Endodermal cell (in vitro differentiated cells): Measurements from ENCODE around the gene COL5A3. TPM values are rescaled to one million over a fixed set of nuclear protein-coding genes. Genes with fewer than 3 reads are reported as not detected.

ENCODE experiments used
- DNase-seq: peaks from one replicate; pipeline ENCODE4 v3.0.0-alpha.2; 2017
- H3K27ac ChIP-seq: 2 replicates; pipeline ENCODE4 v1.5.1; 2013; ENCODE audit warnings: mild to moderate bottlenecking, low read depth, low read length, moderate library complexity
- H3K27me3 ChIP-seq: 2 replicates; pipeline ENCODE4 v1.6.1; 2013; ENCODE audit warnings: mild to moderate bottlenecking, low read length, moderate library complexity; ENCODE audit not compliant: insufficient read depth, control insufficient read depth, poor library complexity, severe bottlenecking
- H3K36me3 ChIP-seq: 2 replicates; pipeline ENCODE4 v1.7.0; 2013; ENCODE audit warnings: mild to moderate bottlenecking, low read length, moderate library complexity; ENCODE audit not compliant: control insufficient read depth, insufficient read depth
- H3K4me1 ChIP-seq: one replicate; pipeline ENCODE4 v1.7.0; 2013; ENCODE audit warnings: low read length; ENCODE audit not compliant: control insufficient read depth, insufficient read depth
- H3K4me3 ChIP-seq: 2 replicates; pipeline ENCODE4 v1.5.1; 2013; ENCODE audit warnings: mild to moderate bottlenecking, low read length, moderate library complexity
- H3K9ac ChIP-seq: 2 replicates; pipeline ENCODE4 v1.6.1; 2013; ENCODE audit warnings: mild to moderate bottlenecking, low read length, moderate library complexity; ENCODE audit not compliant: poor library complexity, severe bottlenecking; ENCODE audit errors: extremely low read depth
- H3K9me3 ChIP-seq: 2 replicates; pipeline ENCODE4 v1.6.1; 2013; ENCODE audit warnings: mild to moderate bottlenecking, low read length, moderate library complexity; ENCODE audit not compliant: control insufficient read depth
- H3K27ac Mint-ChIP-seq: 2 replicates; pipeline ENCODE4 v1.8.0; 2020; ENCODE audit warnings: mixed read lengths
- H3K27me3 Mint-ChIP-seq: 2 replicates; pipeline ENCODE4 v1.8.0; 2021; ENCODE audit warnings: mild to moderate bottlenecking, mixed read lengths; ENCODE audit not compliant: insufficient read depth
- H3K36me3 Mint-ChIP-seq: 2 replicates; pipeline ENCODE4 v1.8.0; 2020; ENCODE audit warnings: low read depth, mixed read lengths
- H3K4me1 Mint-ChIP-seq: 2 replicates; pipeline ENCODE4 v1.8.0; 2020; ENCODE audit warnings: mixed read lengths
- H3K4me3 Mint-ChIP-seq: 2 replicates; pipeline ENCODE4 v1.8.0; 2020; ENCODE audit warnings: mild to moderate bottlenecking, moderate library complexity, mixed read lengths
- H3K9me3 Mint-ChIP-seq: 2 replicates; pipeline ENCODE4 v1.8.0; 2020; ENCODE audit warnings: mild to moderate bottlenecking, mixed read lengths
- CTCF ChIP-seq: fragments of 200-600 bp; sonication (generic); conservative IDR thresholded peaks from 2 replicates; pipeline ENCODE4 v1.5.0; 2021; ENCODE audit warnings: antibody characterized with exemption, mild to moderate bottlenecking
- WGBS, 2 experiments: methylation state at CpG; one replicate each; pipeline versions ENCODE4 v1.1.5 to v1.1.7; 2013; ENCODE audit warnings: missing lambda C conversion rate in 2 of 2, mixed read lengths in 1 of 2; ENCODE audit not compliant: insufficient coverage in 1 of 2, insufficient read length in 1 of 2; 5-methylcytosine and 5-hydroxymethylcytosine counted together
- total RNA-seq, 2 donors: library from RNA; stranded (reverse); fragmentation: NEBNext Ultra II Directional in 1 of 2; extraction: Animal tissue kit (Norgen Biotek cat#: 25700) in 1 of 2; gene quantifications; 2 replicates in 1 of 2; 3 replicates in 1 of 2; pipeline ENCODE4 v1.2.1, GENCODE V29; 2021

COL5A3 gene
- total RNA-seq, 2 donors from 2014 or later: 0.04 TPM; not detected in 1

GRCh38 chr19:10001899-10002298 is 8.4 kb downstream of the COL5A3 start:
- H3K9me3 Mint-ChIP-seq: no peaks in the 10 kb centered on the region
- Histone ChIP-seq H3K27ac (no peak overlapping the region), H3K36me3 (no peaks in the 10 kb centered on the region), H3K4me3 (no peak overlapping the region), H3K9me3 (no peaks in the 10 kb centered on the region), H3K27me3 (peaks cover 2% of the 10 kb centered on the region), H3K4me1 (no peaks in the 10 kb centered on the region), H3K9ac (no peak overlapping the region)
- DNase-seq: peak; percentile 85
- peaks cover 27% of the 10 kb centered on the region for H3K27me3 Mint-ChIP-seq
- H3K4me1 Mint-ChIP-seq: no peaks in the 10 kb centered on the region
- TF ChIP-seq CTCF: peak; percentile 74
- 60 to 85% methylated on average over 2 to 6 of the region's 6 CpGs for WGBS, 2 experiments
- H3K36me3 Mint-ChIP-seq: no peaks in the 10 kb centered on the region
- H3K4me3 Mint-ChIP-seq: no peak overlapping the region
- no peak overlapping the region for H3K27ac Mint-ChIP-seq

- no peak overlapping the region for H3K27ac Mint-ChIP-seq
- no peaks in the 10 kb centered on the region for H3K9me3 Mint-ChIP-seq
- 14 to 17% methylated on average over 9 to 16 of the region's 16 CpGs for WGBS, 2 experiments
- Histone ChIP-seq H3K4me1 (no peaks in the 10 kb centered on the region), H3K27ac (no peak overlapping the region), H3K36me3 (no peaks in the 10 kb centered on the region), H3K9me3 (no peaks in the 10 kb centered on the region), H3K9ac (no peak overlapping the region), H3K4me3 (no peak overlapping the region), H3K27me3 (peaks cover 4% of the 10 kb centered on the region)
- peak; percentile 93 for DNase-seq
- no peaks in the 10 kb centered on the region for H3K4me1 Mint-ChIP-seq
- H3K4me3 Mint-ChIP-seq: no peak overlapping the region
- peaks cover 28% of the 10 kb centered on the region for H3K27me3 Mint-ChIP-seq
- peak; percentile 85 for TF ChIP-seq CTCF
- no peaks in the 10 kb centered on the region for H3K36me3 Mint-ChIP-seq
Observed at GRCh38 chr19:10000171-10000826, 10.0 kb downstream of the COL5A3 start.

GRCh38 chr19:9996541-9996940 is 13.8 kb downstream of the COL5A3 start:
- Mint-ChIP-seq H3K27ac (no peak overlapping the region), H3K4me1 (peaks cover 2% of the 10 kb centered on the region), H3K36me3 (no peaks in the 10 kb centered on the region), H3K4me3 (no peak overlapping the region), H3K9me3 (no peaks in the 10 kb centered on the region), H3K27me3 (peaks cover 23% of the 10 kb centered on the region)
- DNase-seq: no peak
- peaks cover 4% of the 10 kb centered on the region for H3K27me3 ChIP-seq
- H3K4me3 ChIP-seq: no peak overlapping the region
- TF ChIP-seq CTCF: no peak
- H3K9me3 ChIP-seq: no peaks in the 10 kb centered on the region
- H3K36me3 ChIP-seq: no peaks in the 10 kb centered on the region
- no peaks in the 10 kb centered on the region for H3K4me1 ChIP-seq
- 79 to 86% methylated on average over 4 to 5 of the region's 5 CpGs for WGBS, 2 experiments
- no peak overlapping the region for H3K27ac ChIP-seq
- no peak overlapping the region for H3K9ac ChIP-seq
